GM21717 (cell line): ENCODE data around the gene CEP192.
"Not testable (repeated sequence)": the region's sequence is repeated elsewhere in the genome, so short reads cannot be mapped to it uniquely, and the experiment has no call there.

Experiments used
- ATAC-seq: cut with Tn5 transposase; IDR thresholded peaks from one replicate; pipeline ENCODE4 v1.9.1; 2021; ENCODE audit warnings: mild to moderate bottlenecking, moderate library complexity; ENCODE audit not compliant: unreplicated experiment

Gene CEP192

GRCh38 chr18:12990967-12991820 is at the start of gene CEP192:
Gene CEP192 (plus strand): TSS chr18:12991362. CDS start chr18:12999425, 8,063 bp downstream.
- ATAC-seq = peak; percentile 77

- ATAC-seq = no peak
Observed at GRCh38 chr18:12943215-12943614, 47.9 kb upstream of the CEP192 start.

- no peak for ATAC-seq
Observed at GRCh38 chr18:12944709-12945108, 46.5 kb upstream of the CEP192 start.

GRCh38 chr18:12946549-12947284 is 44.4 kb upstream of the CEP192 start:
- peak; percentile 1 for ATAC-seq

- ATAC-seq = peak; percentile 73
Observed at GRCh38 chr18:12947285-12948049, 43.7 kb upstream of the CEP192 start, which contains the start of gene SEH1L. Gene SEH1L (plus strand): TSS chr18:12948011. CDS start chr18:12948122, 111 bp downstream.

GRCh38 chr18:12948050-12948804 is 42.9 kb upstream of the CEP192 start:
- ATAC-seq = peak; percentile 69

GRCh38 chr18:12958478-12958877 is 32.7 kb upstream of the CEP192 start:
- no peak for ATAC-seq

GRCh38 chr18:12960395-12960794 is 30.8 kb upstream of the CEP192 start:
- no peak for ATAC-seq

GRCh38 chr18:12960853-12961397 is 30.2 kb upstream of the CEP192 start:
- no peak for ATAC-seq

GRCh38 chr18:12963069-12963468 is 28.1 kb upstream of the CEP192 start:
- no peak for ATAC-seq

- ATAC-seq = no peak
Observed at GRCh38 chr18:12968115-12968514, 23.0 kb upstream of the CEP192 start.

GRCh38 chr18:12968619-12969018 is 22.5 kb upstream of the CEP192 start:
- ATAC-seq = no peak

GRCh38 chr18:12973562-12974213 is 17.5 kb upstream of the CEP192 start:
- no peak for ATAC-seq

- ATAC-seq = no peak
Observed at GRCh38 chr18:12975488-12975887, 15.7 kb upstream of the CEP192 start.

GRCh38 chr18:12976305-12976704 is 14.9 kb upstream of the CEP192 start:
- ATAC-seq = no peak

- not testable (repeated sequence) for ATAC-seq
Observed at GRCh38 chr18:12980065-12980464, 11.1 kb upstream of the CEP192 start.

- ATAC-seq = no peak
Observed at GRCh38 chr18:12989397-12990122, 1.6 kb upstream of the CEP192 start.

GRCh38 chr18:12990123-12990475 is 1.1 kb upstream of the CEP192 start:
- ATAC-seq = no peak

- peak; percentile 1 for ATAC-seq
Observed at GRCh38 chr18:12990641-12990966, 558 bp upstream of the CEP192 start.
